ENCODE data around the gene DNASE1L1.
"Not testable (repeated sequence)": the region's sequence is repeated elsewhere in the genome, so short reads cannot be mapped to it uniquely, and the experiment has no call there.

DNASE1L1 gene

DNA sequence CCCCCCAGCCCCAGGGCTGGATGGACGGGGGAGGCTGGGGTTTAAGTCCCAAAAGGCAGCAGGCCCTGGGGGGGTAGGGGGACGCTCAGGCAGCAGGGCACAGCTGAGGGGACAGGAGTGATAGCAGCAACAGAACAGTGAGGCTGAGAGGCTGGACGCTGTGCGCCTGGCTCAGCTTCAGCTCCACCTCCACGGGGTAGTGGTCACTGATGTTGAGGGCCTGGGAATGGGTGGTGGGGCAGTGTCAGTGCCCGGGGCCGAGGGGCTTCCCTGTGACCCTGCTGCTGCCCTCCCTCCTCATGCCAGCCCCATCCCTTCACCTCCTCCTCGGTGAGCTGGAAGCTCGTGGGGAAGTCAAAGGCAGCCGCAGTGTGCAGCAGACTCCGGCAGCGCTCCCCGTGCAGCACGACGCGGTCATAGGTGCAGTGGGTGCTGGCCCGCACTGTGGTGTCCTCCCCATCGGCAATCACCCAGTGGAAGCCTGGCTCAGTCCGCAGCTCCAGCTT is 6.4 kb downstream of the DNASE1L1 start:
- Histone ChIP-seq H3K36me3 (ENCODE audit: control insufficient read depth in 1 of 2, insufficient read depth in 2 of 2, low read length in 2 of 2) (peaks cover 12 to 20% of the 10 kb centered on the region in 2 donors), H3K27ac (ENCODE audit: low read length) (no peak overlapping the region), H3K4me3 (ENCODE audit: low read depth in 1 of 2, low read length in 2 of 2) (no peak overlapping the region), H3K27me3 (ENCODE audit: low read depth, low read length) (no peaks in the 10 kb centered on the region), H3K4me1 (ENCODE audit: control insufficient read depth in 1 of 2, insufficient read depth in 2 of 2, low read length in 2 of 2) (peaks cover 2 to 12% of the 10 kb centered on the region in 2 donors), H3K9me3 (ENCODE audit: control insufficient read depth in 1 of 2, low read length in 2 of 2) (no peaks in the 10 kb centered on the region)

DNA sequence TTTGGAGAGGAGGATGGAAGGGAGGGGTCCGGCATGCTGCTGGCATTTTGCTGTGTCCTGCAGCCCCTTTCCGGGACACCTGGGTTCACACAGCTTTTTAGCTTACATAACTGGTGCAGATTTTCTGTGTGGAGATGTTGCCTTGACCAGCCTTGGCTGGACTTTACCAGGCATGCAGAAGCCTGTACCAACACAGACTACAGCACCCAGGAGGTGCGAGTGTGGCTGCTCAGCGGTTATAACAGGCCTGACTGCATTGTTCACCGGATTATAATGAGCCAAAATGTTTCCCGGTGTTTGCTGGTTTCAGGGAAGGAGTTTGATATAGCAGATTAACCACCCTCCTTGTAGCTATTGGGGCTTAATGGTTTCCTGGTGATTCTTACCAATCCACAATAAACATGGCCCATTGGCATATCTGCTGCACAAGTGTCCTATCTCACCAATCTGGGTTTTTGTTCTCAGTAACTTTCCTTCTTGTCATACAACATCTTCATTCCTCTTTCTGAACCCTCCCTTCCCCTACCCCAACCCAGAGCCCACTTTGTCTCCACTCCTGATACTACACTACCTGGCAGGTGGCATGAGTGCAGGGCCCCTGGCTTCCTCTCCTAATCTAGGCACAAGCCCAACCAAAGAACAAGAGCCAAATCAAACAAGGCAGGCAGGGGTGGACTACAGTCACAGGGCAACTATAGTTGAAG is 7.0 kb downstream of the DNASE1L1 start:
- Histone ChIP-seq H3K4me3 (ENCODE audit: low read depth in 1 of 2, low read length in 2 of 2) (no peak overlapping the region), H3K4me1 (ENCODE audit: control insufficient read depth in 1 of 2, insufficient read depth in 2 of 2, low read length in 2 of 2) (peaks cover 2 to 12% of the 10 kb centered on the region in 2 donors), H3K27ac (ENCODE audit: low read length) (no peak overlapping the region), H3K9me3 (ENCODE audit: control insufficient read depth in 1 of 2, low read length in 2 of 2) (no peaks in the 10 kb centered on the region), H3K27me3 (ENCODE audit: low read depth, low read length) (no peaks in the 10 kb centered on the region), H3K36me3 (ENCODE audit: control insufficient read depth in 1 of 2, insufficient read depth in 2 of 2, low read length in 2 of 2) (peaks cover 12 to 21% of the 10 kb centered on the region in 2 donors)

DNA sequence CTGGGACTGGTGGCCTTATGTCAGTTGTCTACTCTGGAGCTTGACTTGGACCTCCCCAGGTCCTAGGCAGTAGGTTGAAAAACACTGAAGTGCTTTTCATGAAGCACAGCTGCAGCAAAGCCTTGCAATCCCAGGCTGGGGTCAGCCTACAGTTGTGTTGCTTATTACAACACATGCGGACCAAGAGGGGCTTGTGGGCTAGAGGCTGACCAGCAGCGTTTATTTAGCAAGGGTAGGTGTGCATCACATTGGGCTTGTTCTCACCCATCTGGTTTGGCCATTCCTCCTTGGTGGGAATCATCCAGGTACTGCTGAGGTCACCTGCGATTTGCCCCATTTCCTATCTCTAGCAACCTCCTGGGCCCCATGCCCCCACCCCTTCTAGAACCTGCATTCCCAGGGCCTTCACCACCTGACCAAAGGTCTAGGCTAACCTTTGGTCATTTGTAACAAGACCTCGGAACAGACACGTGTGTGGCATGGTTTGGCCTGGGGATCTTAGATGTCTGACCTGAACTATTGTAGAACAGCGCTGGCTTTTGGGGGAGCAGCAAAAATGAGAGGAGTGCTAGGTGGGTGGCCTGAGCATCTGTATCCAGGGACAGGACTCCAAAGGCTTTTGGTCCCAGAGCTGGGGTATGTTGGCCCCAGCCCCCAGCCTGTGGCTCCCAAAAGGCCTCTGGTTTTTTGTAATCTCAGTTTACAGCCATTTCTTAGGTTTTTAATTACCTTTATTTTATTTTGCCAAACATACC is 7.8 kb downstream of the DNASE1L1 start:
- Histone ChIP-seq H3K27ac (ENCODE audit: low read length) (no peak overlapping the region), H3K36me3 (ENCODE audit: control insufficient read depth in 1 of 2, insufficient read depth in 2 of 2, low read length in 2 of 2) (peaks cover 12 to 21% of the 10 kb centered on the region in 2 donors), H3K27me3 (ENCODE audit: low read depth, low read length) (no peaks in the 10 kb centered on the region), H3K4me3 (ENCODE audit: low read depth in 1 of 2, low read length in 2 of 2) (no peak overlapping the region), H3K9me3 (ENCODE audit: control insufficient read depth in 1 of 2, low read length in 2 of 2) (no peaks in the 10 kb centered on the region), H3K4me1 (ENCODE audit: control insufficient read depth in 1 of 2, insufficient read depth in 2 of 2, low read length in 2 of 2) (peaks cover 2 to 12% of the 10 kb centered on the region in 2 donors)

DNA sequence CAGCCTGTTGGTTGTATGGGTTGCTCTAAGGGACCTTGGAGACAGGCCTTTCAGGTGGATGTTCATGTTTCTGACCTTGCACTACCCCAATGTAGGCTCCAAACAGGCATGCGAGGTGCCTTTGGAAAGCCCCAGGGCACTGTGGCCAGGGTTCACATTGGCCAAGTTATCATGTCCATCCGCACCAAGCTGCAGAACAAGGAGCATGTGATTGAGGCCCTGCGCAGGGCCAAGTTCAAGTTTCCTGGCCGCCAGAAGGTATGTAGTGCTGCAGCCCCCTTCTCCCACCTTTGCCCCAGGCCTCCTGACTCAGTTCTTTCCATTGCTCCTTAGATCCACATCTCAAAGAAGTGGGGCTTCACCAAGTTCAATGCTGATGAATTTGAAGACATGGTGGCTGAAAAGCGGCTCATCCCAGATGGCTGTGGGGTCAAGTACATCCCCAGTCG is 8.7 kb downstream of the DNASE1L1 start:
- H3K27ac ChIP-seq (ENCODE audit: low read length); H3K4me3 ChIP-seq (ENCODE audit: low read depth in 1 of 2, low read length in 2 of 2); H3K27me3 ChIP-seq (ENCODE audit: low read depth, low read length); H3K9me3 ChIP-seq (ENCODE audit: control insufficient read depth in 1 of 2, low read length in 2 of 2): not testable (repeated sequence)
- Histone ChIP-seq H3K36me3 (ENCODE audit: control insufficient read depth in 1 of 2, insufficient read depth in 2 of 2, low read length in 2 of 2) (peaks cover 12 to 21% of the 10 kb centered on the region in 2 donors), H3K4me1 (ENCODE audit: control insufficient read depth in 1 of 2, insufficient read depth in 2 of 2, low read length in 2 of 2) (peaks cover 2 to 12% of the 10 kb centered on the region in 2 donors)

DNA sequence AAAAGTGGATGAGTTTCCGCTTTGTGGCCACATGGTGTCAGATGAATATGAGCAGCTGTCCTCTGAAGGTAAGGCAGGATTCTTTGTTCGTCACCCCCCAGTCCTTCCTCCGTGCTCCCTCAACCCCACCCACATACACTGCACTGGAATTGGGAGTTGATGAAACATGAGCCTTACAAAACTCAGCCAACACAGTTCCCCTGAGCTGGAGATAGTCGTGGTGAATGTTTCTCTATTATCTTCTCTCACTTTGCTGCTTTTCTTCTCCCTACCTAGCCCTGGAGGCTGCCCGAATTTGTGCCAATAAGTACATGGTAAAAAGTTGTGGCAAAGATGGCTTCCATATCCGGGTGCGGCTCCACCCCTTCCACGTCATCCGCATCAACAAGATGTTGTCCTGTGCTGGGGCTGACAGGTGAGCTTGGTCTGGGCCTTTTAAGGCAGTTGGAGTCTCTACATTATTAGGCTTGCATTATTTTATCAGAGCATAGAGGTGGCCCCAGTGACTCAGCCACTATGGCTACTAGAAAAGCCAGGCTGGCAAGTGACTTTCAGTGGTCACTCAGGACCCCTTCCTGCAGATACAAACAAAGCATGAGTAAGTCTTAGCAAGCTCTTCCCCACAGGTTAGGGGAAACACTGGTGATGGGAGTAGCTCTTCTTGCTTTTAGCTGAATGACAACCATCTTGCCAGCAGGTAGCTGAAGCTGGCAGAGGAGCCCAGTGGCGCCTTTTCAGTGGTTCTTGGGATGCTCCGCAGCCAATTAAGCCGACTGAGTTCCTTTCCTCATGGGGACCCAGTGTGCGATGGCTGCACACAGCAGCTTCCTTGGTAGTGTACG is 9.3 kb downstream of the DNASE1L1 start:
- Histone ChIP-seq H3K27ac (ENCODE audit: low read length) (peak overlapping the region; percentile 96), H3K27me3 (ENCODE audit: low read depth, low read length) (no peaks in the 10 kb centered on the region), H3K9me3 (ENCODE audit: control insufficient read depth in 1 of 2, low read length in 2 of 2) (no peaks in the 10 kb centered on the region), H3K4me3 (ENCODE audit: low read depth in 1 of 2, low read length in 2 of 2) (peak overlapping the region; percentile 70 to 92), H3K4me1 (ENCODE audit: control insufficient read depth in 1 of 2, insufficient read depth in 2 of 2, low read length in 2 of 2) (peaks cover 2 to 12% of the 10 kb centered on the region in 2 donors), H3K36me3 (ENCODE audit: control insufficient read depth in 1 of 2, insufficient read depth in 2 of 2, low read length in 2 of 2) (peaks cover 12 to 21% of the 10 kb centered on the region in 2 donors)

DNA sequence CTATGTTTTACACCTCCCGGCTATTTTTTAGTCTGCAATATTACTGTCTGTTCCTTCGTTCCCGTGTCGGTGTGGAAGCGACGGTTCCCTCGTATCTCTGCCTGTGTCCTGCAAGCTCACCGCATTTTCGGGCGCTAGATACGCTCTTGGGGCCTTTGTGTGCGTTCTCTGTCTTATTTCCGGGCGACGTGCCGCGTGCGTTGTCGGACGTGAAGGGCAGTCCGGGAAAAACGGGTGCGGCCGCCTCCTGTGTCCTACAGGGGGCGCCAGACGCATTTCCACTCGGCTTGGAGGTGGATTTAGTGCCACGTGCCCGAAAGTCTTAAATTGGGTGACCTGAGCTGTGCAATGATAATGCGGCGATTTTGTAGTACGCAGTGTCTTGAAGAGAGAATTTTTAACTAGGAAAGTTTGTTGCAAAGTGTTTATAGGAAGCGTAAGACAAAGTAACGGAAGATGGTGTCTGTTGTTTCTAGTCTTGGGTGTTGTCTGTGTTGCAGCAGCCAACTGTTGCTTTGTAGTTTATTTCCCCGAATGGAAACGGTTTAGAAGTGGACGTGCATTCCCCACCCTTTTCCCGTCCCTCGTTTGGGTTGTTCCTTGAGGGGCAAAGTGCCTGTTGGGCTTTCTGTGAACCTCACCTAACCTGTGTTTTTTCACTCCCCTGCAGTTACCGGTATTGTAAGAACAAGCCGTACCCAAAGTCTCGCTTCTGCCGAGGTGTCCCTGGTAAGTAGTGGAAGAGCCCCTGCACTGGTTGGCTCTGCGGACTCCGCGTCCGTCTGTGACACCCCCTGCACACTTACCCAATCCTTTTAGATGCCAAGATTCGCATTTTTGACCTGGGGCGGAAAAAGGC is 10.2 kb downstream of the DNASE1L1 start:
- peaks cover 2 to 12% of the 10 kb centered on the region in 2 donors for H3K4me1 ChIP-seq (ENCODE audit: control insufficient read depth in 1 of 2, insufficient read depth in 2 of 2, low read length in 2 of 2)
- H3K27ac ChIP-seq (ENCODE audit: low read length), result peak overlapping the region; percentile 96
- H3K4me3 ChIP-seq (ENCODE audit: low read depth in 1 of 2, low read length in 2 of 2), result peak overlapping the region; percentile 70 to 92
- H3K9me3 ChIP-seq (ENCODE audit: control insufficient read depth in 1 of 2, low read length in 2 of 2), result no peaks in the 10 kb centered on the region
- H3K27me3 ChIP-seq (ENCODE audit: low read depth, low read length), result no peaks in the 10 kb centered on the region
- H3K36me3 ChIP-seq (ENCODE audit: control insufficient read depth in 1 of 2, insufficient read depth in 2 of 2, low read length in 2 of 2), result peaks cover 12 to 21% of the 10 kb centered on the region in 2 donors

DNA sequence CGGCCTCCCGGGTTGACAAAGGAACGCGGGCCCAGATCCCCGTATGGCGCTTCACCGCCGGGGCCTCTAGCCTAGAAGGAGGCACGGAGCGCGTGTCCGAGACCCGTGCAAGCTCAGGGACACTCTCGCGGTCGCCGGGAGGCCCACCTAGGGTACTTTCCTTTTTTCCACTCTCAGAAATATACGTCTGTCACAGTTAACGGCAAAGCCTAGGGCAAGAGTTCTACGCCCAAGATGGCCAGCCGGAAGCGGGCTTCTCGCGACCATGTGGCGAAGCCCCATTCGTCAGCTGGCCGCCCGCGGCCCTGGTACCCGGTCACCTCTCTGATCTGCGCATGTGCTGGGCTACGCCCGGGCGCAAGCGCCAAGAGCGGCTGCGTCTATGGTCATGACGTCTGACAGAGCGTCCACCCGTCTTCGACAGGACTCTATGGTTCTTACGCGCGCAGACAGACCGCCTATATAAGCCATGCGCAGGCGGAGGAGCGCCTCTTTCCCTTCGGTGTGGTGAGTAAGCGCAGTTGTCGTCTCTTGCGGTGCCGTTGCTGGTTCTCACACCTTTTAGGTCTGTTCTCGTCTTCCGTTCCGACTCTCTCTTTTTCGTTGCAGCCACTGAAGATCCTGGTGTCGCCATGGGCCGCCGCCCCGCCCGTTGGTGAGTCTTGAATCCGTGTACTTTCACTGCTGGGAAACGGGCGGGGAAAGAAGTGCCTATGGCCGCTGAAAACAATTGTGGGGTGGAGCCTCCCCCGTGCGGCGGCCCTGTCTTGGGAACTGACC is 11.0 kb downstream of the DNASE1L1 start, which contains the start of gene RPL10:
Gene RPL10 (plus strand): TSS at position 490 of the 780 bp plus-strand sequence. CDS start 143 bp downstream, at position 633.
- Histone ChIP-seq H3K36me3 (ENCODE audit: control insufficient read depth in 1 of 2, insufficient read depth in 2 of 2, low read length in 2 of 2) (peaks cover 12 to 21% of the 10 kb centered on the region in 2 donors), H3K4me1 (ENCODE audit: control insufficient read depth in 1 of 2, insufficient read depth in 2 of 2, low read length in 2 of 2) (peaks cover 2 to 12% of the 10 kb centered on the region in 2 donors), H3K27ac (ENCODE audit: low read length) (peak within 1 kb of the TSS; percentile 96), H3K27me3 (ENCODE audit: low read depth, low read length) (no peaks in the 10 kb centered on the region), H3K4me3 (ENCODE audit: low read depth in 1 of 2, low read length in 2 of 2) (peak within 1 kb of the TSS; percentile 70 to 92), H3K9me3 (ENCODE audit: control insufficient read depth in 1 of 2, low read length in 2 of 2) (no peaks in the 10 kb centered on the region)

DNA sequence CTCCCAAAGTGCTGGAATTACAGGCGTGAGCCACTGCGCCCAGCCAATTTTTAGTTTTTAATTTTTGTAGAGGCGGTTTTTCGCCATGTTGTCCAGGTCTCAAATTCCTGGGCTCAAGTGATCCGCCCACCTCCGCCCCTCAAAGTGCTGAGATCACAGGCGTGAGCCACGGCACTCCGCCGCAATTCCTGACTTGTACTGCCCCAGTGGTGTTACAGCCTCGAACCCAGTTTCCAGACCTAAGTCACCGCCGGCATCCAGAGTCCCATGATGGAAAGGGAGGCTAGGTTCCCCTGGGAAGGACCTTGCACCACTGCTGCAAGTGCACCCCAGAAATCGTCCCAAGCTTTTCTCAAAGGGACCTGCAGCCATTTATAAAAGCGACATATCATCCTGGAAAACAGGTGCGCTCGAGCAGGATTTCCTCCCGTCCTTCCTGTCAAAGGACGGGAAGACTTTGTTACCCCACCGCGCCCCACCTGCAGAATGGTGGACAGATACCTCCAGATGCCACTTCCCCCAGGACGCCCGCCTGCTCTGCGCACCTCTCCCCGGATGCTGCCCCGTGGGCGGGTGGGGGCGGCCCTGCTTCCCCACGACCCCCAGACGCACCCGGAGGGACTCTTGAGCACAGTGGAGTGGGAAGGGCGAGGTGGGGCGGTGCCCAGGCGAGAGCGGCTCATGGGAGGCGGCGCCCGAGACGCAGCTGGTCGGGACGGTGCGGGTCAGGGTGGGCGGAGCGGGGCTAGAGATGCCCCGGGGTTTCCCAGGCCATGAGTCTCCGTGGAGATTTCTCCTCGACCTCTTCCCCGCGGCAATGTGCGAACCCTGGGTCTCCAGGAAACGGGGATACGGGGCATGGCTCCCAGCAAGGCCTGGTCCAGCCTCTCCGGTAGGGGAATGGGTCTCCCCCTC is 11.8 kb downstream of the DNASE1L1 start:
- Histone ChIP-seq H3K36me3 (ENCODE audit: control insufficient read depth in 1 of 2, insufficient read depth in 2 of 2, low read length in 2 of 2) (peaks cover 12 to 21% of the 10 kb centered on the region in 2 donors), H3K27me3 (ENCODE audit: low read depth, low read length) (no peaks in the 10 kb centered on the region), H3K4me1 (ENCODE audit: control insufficient read depth in 1 of 2, insufficient read depth in 2 of 2, low read length in 2 of 2) (peaks cover 2 to 12% of the 10 kb centered on the region in 2 donors), H3K27ac (ENCODE audit: low read length) (peak overlapping the region; percentile 96), H3K4me3 (ENCODE audit: low read depth in 1 of 2, low read length in 2 of 2) (peak overlapping the region; percentile 57 to 70), H3K9me3 (ENCODE audit: control insufficient read depth in 1 of 2, low read length in 2 of 2) (no peaks in the 10 kb centered on the region)

DNA sequence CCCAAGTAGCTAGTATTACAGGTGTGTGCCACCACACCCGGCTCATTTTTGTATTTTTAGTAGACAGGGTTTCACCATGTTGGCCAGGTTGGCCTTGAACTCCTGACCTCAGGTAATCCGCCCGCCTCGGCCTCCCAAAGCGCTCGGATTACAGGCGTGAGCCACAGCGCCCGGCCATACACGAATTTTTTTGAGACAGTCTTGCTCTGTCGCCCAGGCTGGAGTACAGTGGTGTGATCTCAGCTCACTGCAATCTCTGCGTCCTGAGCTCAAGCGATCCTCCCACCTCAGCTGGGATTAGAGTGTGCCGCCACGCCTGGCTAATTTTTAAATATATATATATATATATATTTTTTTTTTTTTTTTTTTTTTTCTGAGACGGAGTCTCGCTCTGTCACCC is 12.7 kb downstream of the DNASE1L1 start:
- H3K27ac ChIP-seq (ENCODE audit: low read length); H3K9me3 ChIP-seq (ENCODE audit: control insufficient read depth in 1 of 2, low read length in 2 of 2); H3K4me3 ChIP-seq (ENCODE audit: low read depth in 1 of 2, low read length in 2 of 2); H3K27me3 ChIP-seq (ENCODE audit: low read depth, low read length): not testable (repeated sequence)
- Histone ChIP-seq H3K4me1 (ENCODE audit: control insufficient read depth in 1 of 2, insufficient read depth in 2 of 2, low read length in 2 of 2) (peaks cover 2 to 12% of the 10 kb centered on the region in 2 donors), H3K36me3 (ENCODE audit: control insufficient read depth in 1 of 2, insufficient read depth in 2 of 2, low read length in 2 of 2) (peaks cover 12 to 20% of the 10 kb centered on the region in 2 donors)
